GM12878 (cell line): Measurements from ENCODE around the gene ZNF573. TPM values are rescaled to one million over a fixed set of nuclear protein-coding genes. Genes with fewer than 3 reads are reported as not detected.

Experiments used
- ATAC-seq: fragments of 200-7000 bp; cut with Tn5 transposase; 3 replicates; pipeline ENCODE4 v1.9.1; 2020; ENCODE audit warnings: mild to moderate bottlenecking, moderate library complexity
- BruUV-seq: library from RNA; stranded (reverse); fragments of 400-500 nt; replicated peaks from 2 replicates; lab custom pipeline; 2021; lab: Mats Ljungman, UMichigan
- CTCF ChIA-PET: fragments of 300-600 bp; sonication (Branson Sonifier 250); formaldehyde crosslinking; extraction: SDS; loops from one replicate; lab custom pipeline; 2021; ENCODE audit warnings: inconsistent platforms; lab: Yijun Ruan, JAX
- POLR2A ChIA-PET: fragments of 350-600 bp; formaldehyde crosslinking; extraction: SDS; loops from one replicate; lab custom pipeline; 2021; ENCODE audit warnings: inconsistent platforms; lab: Charles Lee
- RAD21 ChIA-PET: fragments of 300-600 bp; sonication (Branson Sonifier 250); formaldehyde crosslinking; loops from one replicate; lab custom pipeline; 2023; ENCODE audit warnings: antibody characterized with exemption; ENCODE audit not compliant: unreplicated experiment; lab: Charles Lee
- SMC1A ChIA-PET: fragments of 300-600 bp; sonication (Branson Sonifier 250); formaldehyde crosslinking; loops from one replicate; lab custom pipeline; 2023; ENCODE audit not compliant: unreplicated experiment, uncharacterized antibody; lab: Charles Lee
- DNase-seq: peaks from one replicate; pipeline ENCODE4 v3.0.0-alpha.2; 2011; ENCODE audit warnings: low read depth, low spot score
- FAIRE-seq: peaks from 3 replicates; lab custom pipeline; 2011; peaks lifted over from hg19 to GRCh38; lab: Jason Lieb, UNC
- H2AFZ ChIP-seq: 2 replicates; pipeline ENCODE4 v1.6.0; 2011; ENCODE audit warnings: low read depth, low read length, control low read depth; ENCODE audit not compliant: control insufficient read depth
- H3K27ac ChIP-seq: 2 replicates; pipeline ENCODE4 v1.5.1; 2011; ENCODE audit warnings: control low read depth; ENCODE audit not compliant: control insufficient read depth, insufficient read depth
- H3K27me3 ChIP-seq, 2 experiments: replicated peaks in 1 of 2; 2 replicates each; pipeline versions ENCODE4 v1.6.0 to v1.6.1; 2011; ENCODE audit warnings: low read length in 1 of 2; ENCODE audit not compliant: control insufficient read depth in 2 of 2, insufficient read depth in 2 of 2
- H3K36me3 ChIP-seq, 2 experiments: 2 replicates each; pipeline ENCODE4 v1.5.1; 2011; ENCODE audit warnings: low read length in 1 of 2; ENCODE audit not compliant: control insufficient read depth in 2 of 2, insufficient read depth in 2 of 2
- H3K4me1 ChIP-seq: 2 replicates; pipeline ENCODE4 v1.6.1; 2011; ENCODE audit warnings: mild to moderate bottlenecking, low read length, moderate library complexity, mixed read lengths; ENCODE audit not compliant: control insufficient read depth, insufficient read depth
- H3K4me2 ChIP-seq: 2 replicates; pipeline ENCODE4 v1.6.0; 2011; ENCODE audit warnings: control low read depth; ENCODE audit not compliant: control insufficient read depth, insufficient read depth
- H3K4me3 ChIP-seq: fragments of 200-600 bp; sonication (generic); 2 replicates; pipeline ENCODE4 v1.5.1; 2016
- H3K79me2 ChIP-seq: 2 replicates; pipeline ENCODE4 v1.6.0; 2011; ENCODE audit warnings: low read length; ENCODE audit not compliant: control insufficient read depth, insufficient read depth
- H3K9ac ChIP-seq: 2 replicates; pipeline ENCODE4 v1.8.0; 2011; ENCODE audit warnings: low read length, control low read depth, mixed read lengths; ENCODE audit not compliant: control insufficient read depth, insufficient read depth
- H3K9me3 ChIP-seq: replicated peaks from 3 replicates; pipeline ENCODE4 v1.5.1; 2011; ENCODE audit warnings: mild to moderate bottlenecking, low read length; ENCODE audit not compliant: control insufficient read depth, insufficient read depth
- H4K20me1 ChIP-seq: 2 replicates; pipeline ENCODE4 v1.6.0; 2011; ENCODE audit not compliant: control insufficient read depth, insufficient read depth
- PBX3 ChIP-seq: IDR thresholded peaks from 2 replicates; pipeline ENCODE4 v1.6.1; 2011; ENCODE audit warnings: mild to moderate bottlenecking, low read depth, low read length, moderate library complexity; ENCODE audit not compliant: insufficient replicate concordance
- RB1 ChIP-seq: fragments of 450-650 bp; formaldehyde crosslinking; IDR thresholded peaks from 2 replicates; pipeline ENCODE4 v1.6.1; 2017; ENCODE audit warnings: mild to moderate bottlenecking, borderline replicate concordance
- RELA ChIP-seq: fragments of 450-650 bp; IDR thresholded peaks from 2 replicates; pipeline ENCODE4 v1.8.0; 2014; ENCODE audit warnings: borderline replicate concordance; ENCODE audit not compliant: partially characterized antibody
- WGBS: methylation state at CpG from one replicate; pipeline ENCODE4 v1.1.6; 2016; ENCODE audit warnings: low lambda C conversion rate; ENCODE audit not compliant: insufficient replicate concordance, insufficient coverage; ENCODE audit errors: missing lambda C conversion rate; 5-methylcytosine and 5-hydroxymethylcytosine counted together
- in situ Hi-C: fragments of 300-500 bp; cut with MboI; formaldehyde crosslinking; loops from 9 replicates; pipeline ENCODE4 v1.14.3; 2018; ENCODE audit warnings: mixed read lengths
- intact Hi-C: fragments of 100-400 bp; cut with micrococcal nuclease; formaldehyde crosslinking; loops from one replicate; pipeline ENCODE4 v1.14.2; 2022; ENCODE audit not compliant: unreplicated experiment
- polyA plus RNA-seq, 11 experiments: library from polyadenylated mRNA; depleted of rRNA in 4 of 11; unstranded in 6 of 11; stranded (reverse) in 5 of 11; fragments of >200 nt; fragmentation: Nextera tagmentation in 4 of 11; fragmentation: Illumina TruSeq in 1 of 11; extraction: Ambion mirVana in 4 of 11; extraction: Trizol in 1 of 11; gene quantifications; 1 replicate in 1 of 11; 2 replicates in 10 of 11; pipeline versions ENCODE4 v1.2.1 to v1.2.3, GENCODE V29; 2011 to 2016; ENCODE audit warnings: inconsistent platforms in 2 of 11, missing spikeins in 2 of 11, low read depth in 1 of 11
- total RNA-seq, 4 experiments: library from RNA; depleted of rRNA in 3 of 4; stranded (reverse); fragments of >200 nt in 3 of 4; fragmentation: Illumina TruSeq in 1 of 4; extraction: Trizol in 1 of 4; gene quantifications; 2 replicates each; pipeline versions ENCODE4 v1.2.1 to v1.2.3, GENCODE V29; 2013 to 2021

The ZNF573 gene
- total and polyA plus RNA-seq, 10 of the 15 experiments (the other 5 are each of a cell fraction or from before 2014, with no cell fraction given) = 0.38 to 5.5 (median 2.4) TPM

DNA sequence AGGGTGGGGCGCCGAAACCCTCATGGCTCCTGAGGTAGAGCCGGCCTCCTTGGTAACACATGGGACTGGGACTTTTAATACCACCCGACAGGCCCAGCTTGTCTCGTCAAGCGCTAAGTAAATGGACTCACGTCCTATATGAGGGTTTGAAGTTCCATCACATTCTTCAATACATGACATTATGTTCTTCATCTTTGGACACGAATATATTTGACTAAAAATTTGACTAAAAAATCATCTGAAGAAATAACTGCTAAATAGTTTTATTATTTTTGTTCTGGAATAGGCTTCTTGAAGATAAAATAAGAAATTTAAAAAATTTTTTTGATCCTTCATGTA, 59.5 kb downstream of the ZNF573 start:
- no peaks in the 10 kb centered on the region; the same call in 2 of the 3 replicates for H3K9me3 ChIP-seq
- TF ChIP-seq RB1 = no peak
- no peak for TF ChIP-seq PBX3
- no peak for TF ChIP-seq RELA
- no peaks in the 10 kb centered on the region for H3K27me3 ChIP-seq
- H3K79me2 ChIP-seq = no peaks in the 10 kb centered on the region; the same call in 1 of the 2 replicates
- ChIA-PET RAD21 (interaction anchor here (0.5 to 0.6 kb wide), 2 partner anchors 372 to 901 kb away, joined by 3 to 4 read pairs; no protein-coding TSS in a partner anchor), POLR2A (interaction anchor here (0.6 kb wide), 1 partner anchor 58 kb away, joined by 6 read pairs; no protein-coding TSS in a partner anchor), CTCF (interaction anchor here (0.9 kb wide), 1 partner anchor 16 kb away, joined by 3 read pairs; no protein-coding TSS in a partner anchor), SMC1A (no interaction called here)
- BruUV-seq = no TSS peak
- H3K4me3 ChIP-seq = peak overlapping the region; percentile 69; the same call in 1 of the 2 replicates
- no peak overlapping the region for H3K27ac ChIP-seq
- H2AFZ ChIP-seq = peak overlapping the region; percentile 88
- 8% methylated on average over 8 of the region's 8 CpGs for WGBS
- FAIRE-seq = no peak
- H3K9ac ChIP-seq = no peak overlapping the region; the same call in 1 of the 2 replicates
- no peak for DNase-seq
- no peaks in the 10 kb centered on the region for H4K20me1 ChIP-seq
- no peak for ATAC-seq
- no peaks in the 10 kb centered on the region for H3K4me1 ChIP-seq
- in situ Hi-C loops = no loop called here
- intact Hi-C loops = no loop called here
- H3K4me2 ChIP-seq = peak overlapping the region; percentile 64
- no peaks in the 10 kb centered on the region for H3K36me3 ChIP-seq
